Mucosa of gallbladder (tissue), 1 donor: ENCODE data around the gene MRTFA. TPM values are rescaled to one million over a fixed set of nuclear protein-coding genes. Genes with fewer than 3 reads are reported as not detected.
"Not testable (repeated sequence)": the region's sequence is repeated elsewhere in the genome, so short reads cannot be mapped to it uniquely, and the experiment has no call there.

Experiments
- DNase-seq: peaks from one replicate; pipeline ENCODE4 v3.0.0-alpha.2; 2020; ENCODE audit warnings: low spot score
- total RNA-seq: library from RNA; stranded (reverse); gene quantifications from one replicate; pipeline ENCODE4 v1.2.1, GENCODE V29; 2021
- donor health status: DM: no; HTN: no; CAD: no.

Gene MRTFA
- total RNA-seq, 1 donor from 2014 or later, result 44.1 TPM

- DNase-seq, result no peak
These were observed 22.6 kb upstream of the MRTFA start for GRCh38 chr22:40659166-40659565.

GRCh38 chr22:40656651-40657050 is 20.1 kb upstream of the MRTFA start:
- DNase-seq, result not testable (repeated sequence)

- DNase-seq, result not testable (repeated sequence)
These were observed 19.4 kb upstream of the MRTFA start for GRCh38 chr22:40655941-40656340.

- DNase-seq, result peak; percentile 53
These were observed 18.1 kb upstream of the MRTFA start for GRCh38 chr22:40654522-40655167.

- no peak for DNase-seq
These were observed 16.8 kb upstream of the MRTFA start for GRCh38 chr22:40653361-40653760.

GRCh38 chr22:40651563-40652501 is 15.3 kb upstream of the MRTFA start:
- DNase-seq, result peak; percentile 93

GRCh38 chr22:40651057-40651456 is 14.5 kb upstream of the MRTFA start:
- DNase-seq, result no peak

GRCh38 chr22:40648386-40648785 is 11.9 kb upstream of the MRTFA start:
- DNase-seq, result no peak

GRCh38 chr22:40645579-40646197 is 9.2 kb upstream of the MRTFA start:
- DNase-seq, result no peak

- DNase-seq, result no peak
These were observed 5.8 kb upstream of the MRTFA start for GRCh38 chr22:40642316-40642715.

GRCh38 chr22:40641269-40641668 is 4.8 kb upstream of the MRTFA start:
- DNase-seq, result no peak

GRCh38 chr22:40638261-40638660 is 1.7 kb upstream of the MRTFA start:
- no peak for DNase-seq

- no peak for DNase-seq
These were observed 948 bp upstream of the MRTFA start for GRCh38 chr22:40637183-40638150.

GRCh38 chr22:40635940-40636379 is 559 bp downstream of the MRTFA start:
- DNase-seq, result no peak

- no peak for DNase-seq
These were observed 1.2 kb downstream of the MRTFA start for GRCh38 chr22:40635043-40635939.

GRCh38 chr22:40634119-40634903 is 2.2 kb downstream of the MRTFA start:
- no peak for DNase-seq

- DNase-seq, result no peak
These were observed 3.5 kb downstream of the MRTFA start for GRCh38 chr22:40633036-40633435.

- DNase-seq, result no peak
These were observed 4.6 kb downstream of the MRTFA start for GRCh38 chr22:40631925-40632324.

GRCh38 chr22:40628354-40629042 is 8.0 kb downstream of the MRTFA start:
- DNase-seq, result no peak
